ENCODE results near the gene IMMT.

Gene IMMT

GRCh38 chr2:86143926-86144685 is 51.2 kb downstream of the IMMT start:
- no peak for DNase-seq (ENCODE audit: extremely low read depth in 1 of 2, low read depth in 1 of 2)

- DNase-seq (ENCODE audit: extremely low read depth in 1 of 2, low read depth in 1 of 2), result no peak
Measured at GRCh38 chr2:86143307-86143706, 52.0 kb downstream of the IMMT start.

GRCh38 chr2:86142436-86143257 is 52.6 kb downstream of the IMMT start:
- no peak for DNase-seq (ENCODE audit: extremely low read depth in 1 of 2, low read depth in 1 of 2)

- no peak for DNase-seq (ENCODE audit: extremely low read depth in 1 of 2, low read depth in 1 of 2)
Measured at GRCh38 chr2:86140969-86141392, 54.3 kb downstream of the IMMT start.

- DNase-seq (ENCODE audit: extremely low read depth in 1 of 2, low read depth in 1 of 2), result no peak
Measured at GRCh38 chr2:86139981-86140380, 55.3 kb downstream of the IMMT start.

GRCh38 chr2:86138736-86139625 is 56.3 kb downstream of the IMMT start:
- DNase-seq (ENCODE audit: extremely low read depth in 1 of 2, low read depth in 1 of 2), result no peak

GRCh38 chr2:86136141-86136540 is 59.1 kb downstream of the IMMT start:
- DNase-seq (ENCODE audit: extremely low read depth in 1 of 2, low read depth in 1 of 2), result no peak

- DNase-seq (ENCODE audit: extremely low read depth in 1 of 2, low read depth in 1 of 2), result no peak
Measured at GRCh38 chr2:86135653-86136052, 59.6 kb downstream of the IMMT start.

- DNase-seq (ENCODE audit: extremely low read depth in 1 of 2, low read depth in 1 of 2), result no peak
Measured at GRCh38 chr2:86134709-86135108, 60.6 kb downstream of the IMMT start.

GRCh38 chr2:86124683-86125082 is 70.6 kb downstream of the IMMT start:
- no peak for DNase-seq (ENCODE audit: extremely low read depth in 1 of 2, low read depth in 1 of 2)

GRCh38 chr2:86123328-86123925 is 71.8 kb downstream of the IMMT start:
- DNase-seq (ENCODE audit: extremely low read depth in 1 of 2, low read depth in 1 of 2), result no peak

GRCh38 chr2:86118130-86118529 is 77.1 kb downstream of the IMMT start:
- no peak for DNase-seq (ENCODE audit: extremely low read depth in 1 of 2, low read depth in 1 of 2)

- no peak for DNase-seq (ENCODE audit: extremely low read depth in 1 of 2, low read depth in 1 of 2)
Measured at GRCh38 chr2:86107031-86107430, 88.2 kb downstream of the IMMT start.

- DNase-seq (ENCODE audit: extremely low read depth in 1 of 2, low read depth in 1 of 2), result peak; percentile 84 to 88
Measured at GRCh38 chr2:86105969-86106945, 89.0 kb downstream of the IMMT start, which contains the start of gene PTCD3. Gene PTCD3 (plus strand): TSS chr2:86106235. CDS start chr2:86106248, 13 bp downstream.

GRCh38 chr2:86105252-86105968 is 89.9 kb downstream of the IMMT start, which contains the start of gene POLR1A:
Gene POLR1A (minus strand): TSS chr2:86105886. CDS start chr2:86105776, 110 bp downstream.
- DNase-seq (ENCODE audit: extremely low read depth in 1 of 2, low read depth in 1 of 2), result peak; percentile 46 to 63

- DNase-seq (ENCODE audit: extremely low read depth in 1 of 2, low read depth in 1 of 2), result no peak
Measured at GRCh38 chr2:86102157-86102556, 93.1 kb downstream of the IMMT start.

GRCh38 chr2:86097913-86098312 is 97.3 kb downstream of the IMMT start:
- no peak for DNase-seq (ENCODE audit: extremely low read depth in 1 of 2, low read depth in 1 of 2)

- DNase-seq (ENCODE audit: extremely low read depth in 1 of 2, low read depth in 1 of 2), result no peak
Measured at GRCh38 chr2:86097114-86097896, 98.0 kb downstream of the IMMT start.
